GM23338 (cell line): ENCODE results near the gene OLIG1. TPM values are rescaled to one million over a fixed set of nuclear protein-coding genes. Genes with fewer than 3 reads are reported as not detected.

Source experiments
- ATAC-seq: fragments of 200-7000 bp; cut with Tn5 transposase; 3 replicates; pipeline ENCODE4 v1.9.1; 2020
- DNase-seq: peaks from one replicate; pipeline ENCODE4 v3.0.0-alpha.2; 2015; ENCODE audit warnings: low spot score
- H2AFZ ChIP-seq: fragments of 200-600 bp; sonication (generic); 2 replicates; pipeline ENCODE4 v1.8.0; 2016; ENCODE audit warnings: antibody characterized with exemption, mild to moderate bottlenecking, moderate library complexity
- H3F3A ChIP-seq: fragments of 200-600 bp; sonication (generic); replicated peaks from 2 replicates; pipeline ENCODE4 v1.8.0; 2017; ENCODE audit warnings: antibody characterized with exemption, mixed run types, low read depth
- H3K27ac ChIP-seq: fragments of 200-600 bp; sonication (generic); 2 replicates; pipeline ENCODE4 v1.6.1; 2016; ENCODE audit warnings: low read depth
- H3K27me3 ChIP-seq: fragments of 200-600 bp; sonication (generic); 2 replicates; pipeline ENCODE4 v1.8.0; 2016; ENCODE audit warnings: mild to moderate bottlenecking, mixed run types, moderate library complexity; ENCODE audit not compliant: insufficient read depth
- H3K36me3 ChIP-seq: fragments of 200-600 bp; sonication (generic); 2 replicates; pipeline ENCODE4 v1.8.0; 2016; ENCODE audit warnings: mild to moderate bottlenecking; ENCODE audit not compliant: insufficient read depth
- H3K4me1 ChIP-seq: fragments of 200-600 bp; sonication (generic); 2 replicates; pipeline ENCODE4 v1.8.0; 2016; ENCODE audit warnings: mild to moderate bottlenecking, moderate library complexity; ENCODE audit not compliant: insufficient read depth
- H3K4me2 ChIP-seq: fragments of 200-600 bp; sonication (generic); 2 replicates; pipeline ENCODE4 v1.7.1; 2017; ENCODE audit warnings: mixed run types
- H3K4me3 ChIP-seq: fragments of 200-600 bp; sonication (generic); 2 replicates; pipeline ENCODE4 v1.6.1; 2016; ENCODE audit warnings: mixed run types
- H3K79me2 ChIP-seq: fragments of 200-600 bp; sonication (generic); replicated peaks from 2 replicates; pipeline ENCODE4 v1.8.0; 2017; ENCODE audit warnings: mild to moderate bottlenecking; ENCODE audit not compliant: insufficient read depth
- H3K9me2 ChIP-seq: fragments of 200-600 bp; sonication (generic); 2 replicates; pipeline ENCODE4 v1.8.0; 2017; ENCODE audit not compliant: insufficient read depth
- H4K20me1 ChIP-seq: fragments of 200-600 bp; sonication (generic); replicated peaks from 2 replicates; pipeline ENCODE4 v1.8.0; 2017; ENCODE audit warnings: mild to moderate bottlenecking; ENCODE audit not compliant: insufficient read depth
- H3K27ac Mint-ChIP-seq: 2 replicates; pipeline ENCODE4 v1.8.0; 2020; ENCODE audit warnings: inconsistent platforms, mild to moderate bottlenecking, moderate library complexity, mixed read lengths
- H3K27me3 Mint-ChIP-seq: 3 replicates; pipeline ENCODE4 v1.8.0; 2022; ENCODE audit warnings: low read depth, mild to moderate bottlenecking, moderate library complexity, mixed read lengths, inconsistent platforms; ENCODE audit not compliant: insufficient read depth, poor library complexity
- H3K36me3 Mint-ChIP-seq: 3 replicates; pipeline ENCODE4 v1.8.0; 2021; ENCODE audit warnings: low read depth, mild to moderate bottlenecking, inconsistent platforms, moderate library complexity, mixed read lengths
- H3K4me1 Mint-ChIP-seq: 3 replicates; pipeline ENCODE4 v1.8.0; 2020; ENCODE audit warnings: mild to moderate bottlenecking, inconsistent platforms, mixed read lengths
- H3K4me3 Mint-ChIP-seq: 3 replicates; pipeline ENCODE4 v1.8.0; 2021; ENCODE audit warnings: moderate library complexity, mild to moderate bottlenecking, inconsistent platforms, mixed read lengths
- H3K9me3 Mint-ChIP-seq: 3 replicates; pipeline ENCODE4 v1.8.0; 2020; ENCODE audit warnings: moderate library complexity, mild to moderate bottlenecking, inconsistent platforms, mixed read lengths
- CREB1 ChIP-seq: fragments of 250-450 bp; sonication (Bioruptor Pico); IDR thresholded peaks from 2 replicates; pipeline ENCODE4 v1.5.0; 2020; ENCODE audit warnings: low read depth, mild to moderate bottlenecking, moderate library complexity
- ETS1 ChIP-seq: IDR thresholded peaks from 2 replicates; pipeline ENCODE4 v1.6.1; 2016; ENCODE audit warnings: antibody characterized with exemption
- EZH2 ChIP-seq: fragments of 200-600 bp; sonication (generic); IDR thresholded peaks from one replicate; pipeline ENCODE4 v1.8.0; 2017; ENCODE audit warnings: antibody characterized with exemption, mild to moderate bottlenecking, low read depth; ENCODE audit not compliant: unreplicated experiment
- EZH2phosphoT487 ChIP-seq: fragments of 200-600 bp; sonication (generic); IDR thresholded peaks from one replicate; pipeline ENCODE4 v1.8.1; 2018; ENCODE audit warnings: antibody characterized with exemption; ENCODE audit not compliant: unreplicated experiment
- JUNB ChIP-seq: IDR thresholded peaks from one replicate; pipeline ENCODE4 v1.6.1; 2016; ENCODE audit warnings: antibody characterized with exemption; ENCODE audit not compliant: unreplicated experiment
- NANOG ChIP-seq: IDR thresholded peaks from 2 replicates; pipeline ENCODE4 v1.6.1; 2016; ENCODE audit warnings: antibody characterized with exemption, borderline replicate concordance
- STAT1 ChIP-seq: IDR thresholded peaks from one replicate; pipeline ENCODE4 v1.6.1; 2016; ENCODE audit warnings: antibody characterized with exemption; ENCODE audit not compliant: unreplicated experiment
- ZNF114 ChIP-seq: fragments of 250-450 bp; sonication (Bioruptor Pico); IDR thresholded peaks from 2 replicates; pipeline ENCODE4 v1.5.0; 2020; ENCODE audit warnings: mild to moderate bottlenecking, moderate library complexity
- ZNF331 ChIP-seq: fragments of 250-450 bp; sonication (Bioruptor Pico); IDR thresholded peaks from 2 replicates; pipeline ENCODE4 v1.5.0; 2020; ENCODE audit warnings: low read depth, mild to moderate bottlenecking, moderate library complexity
- polyA plus RNA-seq: library from polyadenylated mRNA; unstranded; fragments of >200 nt; fragmentation: Nextera tagmentation; extraction: Ambion mirVana; gene quantifications from 2 replicates; pipeline ENCODE4 v1.2.1, GENCODE V29; 2016
- total RNA-seq: library from RNA; depleted of rRNA; stranded (reverse); fragments of >200 nt; shearing (Covaris generic); gene quantifications from 2 replicates; pipeline ENCODE4 v1.2.3, GENCODE V29; 2014
- TF ChIP-seq, protein P1 (sequence below): IDR thresholded peaks from one replicate; pipeline ENCODE4 v1.6.1; 2018; ENCODE audit warnings: antibody characterized with exemption; ENCODE audit not compliant: unreplicated experiment
- TF ChIP-seq, protein P2 (sequence below), 2 experiments: fragments of 200-600 bp in 1 of 2; sonication (generic) in 1 of 2; conservative IDR thresholded peaks; 2 replicates each; pipeline versions ENCODE4 v1.5.1 to v1.6.1; 2016 to 2017; ENCODE audit warnings: antibody characterized with exemption in 2 of 2, low read depth in 2 of 2, mild to moderate bottlenecking in 2 of 2, moderate library complexity in 1 of 2

Gene OLIG1
- total and polyA plus RNA-seq, 2 experiments from 2014 or later = 0.14 to 0.81 TPM

DNA sequence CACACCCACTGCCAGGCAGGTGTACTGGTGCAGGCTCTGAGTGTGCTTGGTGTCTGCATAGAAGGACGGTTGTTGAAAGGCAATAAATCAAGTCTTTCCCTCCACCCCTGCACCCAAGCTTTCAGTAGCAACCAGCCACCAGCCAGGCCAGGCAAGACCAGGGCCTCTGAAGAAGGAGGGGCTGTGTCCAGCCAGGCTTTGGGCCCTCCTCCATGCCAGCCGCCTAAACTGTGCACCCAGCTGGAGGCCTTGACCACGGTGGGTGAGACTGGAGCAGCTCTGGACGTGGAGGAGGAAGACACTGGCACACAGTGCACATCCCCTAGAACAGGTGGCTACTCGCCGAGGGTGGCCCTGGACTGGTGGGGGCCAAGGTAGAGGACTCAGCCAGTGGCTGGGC lies 39.3 kb upstream of the OLIG1 start (continued):
- TF ChIP-seq, protein P1, sequence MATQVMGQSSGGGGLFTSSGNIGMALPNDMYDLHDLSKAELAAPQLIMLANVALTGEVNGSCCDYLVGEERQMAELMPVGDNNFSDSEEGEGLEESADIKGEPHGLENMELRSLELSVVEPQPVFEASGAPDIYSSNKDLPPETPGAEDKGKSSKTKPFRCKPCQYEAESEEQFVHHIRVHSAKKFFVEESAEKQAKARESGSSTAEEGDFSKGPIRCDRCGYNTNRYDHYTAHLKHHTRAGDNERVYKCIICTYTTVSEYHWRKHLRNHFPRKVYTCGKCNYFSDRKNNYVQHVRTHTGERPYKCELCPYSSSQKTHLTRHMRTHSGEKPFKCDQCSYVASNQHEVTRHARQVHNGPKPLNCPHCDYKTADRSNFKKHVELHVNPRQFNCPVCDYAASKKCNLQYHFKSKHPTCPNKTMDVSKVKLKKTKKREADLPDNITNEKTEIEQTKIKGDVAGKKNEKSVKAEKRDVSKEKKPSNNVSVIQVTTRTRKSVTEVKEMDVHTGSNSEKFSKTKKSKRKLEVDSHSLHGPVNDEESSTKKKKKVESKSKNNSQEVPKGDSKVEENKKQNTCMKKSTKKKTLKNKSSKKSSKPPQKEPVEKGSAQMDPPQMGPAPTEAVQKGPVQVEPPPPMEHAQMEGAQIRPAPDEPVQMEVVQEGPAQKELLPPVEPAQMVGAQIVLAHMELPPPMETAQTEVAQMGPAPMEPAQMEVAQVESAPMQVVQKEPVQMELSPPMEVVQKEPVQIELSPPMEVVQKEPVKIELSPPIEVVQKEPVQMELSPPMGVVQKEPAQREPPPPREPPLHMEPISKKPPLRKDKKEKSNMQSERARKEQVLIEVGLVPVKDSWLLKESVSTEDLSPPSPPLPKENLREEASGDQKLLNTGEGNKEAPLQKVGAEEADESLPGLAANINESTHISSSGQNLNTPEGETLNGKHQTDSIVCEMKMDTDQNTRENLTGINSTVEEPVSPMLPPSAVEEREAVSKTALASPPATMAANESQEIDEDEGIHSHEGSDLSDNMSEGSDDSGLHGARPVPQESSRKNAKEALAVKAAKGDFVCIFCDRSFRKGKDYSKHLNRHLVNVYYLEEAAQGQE = no peak
- TF ChIP-seq JUNB = no peak
- TF ChIP-seq EZH2 = no peak
- TF ChIP-seq, protein P2, sequence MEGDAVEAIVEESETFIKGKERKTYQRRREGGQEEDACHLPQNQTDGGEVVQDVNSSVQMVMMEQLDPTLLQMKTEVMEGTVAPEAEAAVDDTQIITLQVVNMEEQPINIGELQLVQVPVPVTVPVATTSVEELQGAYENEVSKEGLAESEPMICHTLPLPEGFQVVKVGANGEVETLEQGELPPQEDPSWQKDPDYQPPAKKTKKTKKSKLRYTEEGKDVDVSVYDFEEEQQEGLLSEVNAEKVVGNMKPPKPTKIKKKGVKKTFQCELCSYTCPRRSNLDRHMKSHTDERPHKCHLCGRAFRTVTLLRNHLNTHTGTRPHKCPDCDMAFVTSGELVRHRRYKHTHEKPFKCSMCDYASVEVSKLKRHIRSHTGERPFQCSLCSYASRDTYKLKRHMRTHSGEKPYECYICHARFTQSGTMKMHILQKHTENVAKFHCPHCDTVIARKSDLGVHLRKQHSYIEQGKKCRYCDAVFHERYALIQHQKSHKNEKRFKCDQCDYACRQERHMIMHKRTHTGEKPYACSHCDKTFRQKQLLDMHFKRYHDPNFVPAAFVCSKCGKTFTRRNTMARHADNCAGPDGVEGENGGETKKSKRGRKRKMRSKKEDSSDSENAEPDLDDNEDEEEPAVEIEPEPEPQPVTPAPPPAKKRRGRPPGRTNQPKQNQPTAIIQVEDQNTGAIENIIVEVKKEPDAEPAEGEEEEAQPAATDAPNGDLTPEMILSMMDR (conservative IDR thresholded peaks at IDR 0.05; ENCODE audit: low read depth in 2 of 2) = no peak
- TF ChIP-seq NANOG = no peak
- TF ChIP-seq STAT1 = no peak
- TF ChIP-seq EZH2phosphoT487 = no peak
- TF ChIP-seq CREB1 = no peak
- no peak for TF ChIP-seq ZNF114 (CRISPR knock-in tag)
- TF ChIP-seq ETS1 = no peak

GRCh38 chr21:33031152-33031911 lies 38.6 kb upstream of the OLIG1 start:
- no peak for TF ChIP-seq JUNB
- TF ChIP-seq, protein P1 = no peak
- no peak for TF ChIP-seq ZNF331 (CRISPR knock-in tag)
- no peak for TF ChIP-seq CREB1
- TF ChIP-seq EZH2 = peak; percentile 72
- no peak for TF ChIP-seq NANOG
- TF ChIP-seq, protein P2 (conservative IDR thresholded peaks at IDR 0.05; ENCODE audit: low read depth in 2 of 2) = no peak
- H3K27ac ChIP-seq = no peak overlapping the region
- no peak overlapping the region for H3K4me3 ChIP-seq
- no peaks in the 10 kb centered on the region for H3K9me2 ChIP-seq
- DNase-seq = no peak
- no peak overlapping the region for H3K27ac Mint-ChIP-seq
- peaks cover 89% of the 10 kb centered on the region for H3K27me3 Mint-ChIP-seq
- no peaks in the 10 kb centered on the region for H3K36me3 ChIP-seq
- H3K27me3 ChIP-seq = peaks cover 100% of the 10 kb centered on the region
- no peak for ATAC-seq
- no peak overlapping the region for H3K4me3 Mint-ChIP-seq
- H3K4me1 Mint-ChIP-seq = peaks cover 45% of the 10 kb centered on the region
- H3K36me3 Mint-ChIP-seq = no peaks in the 10 kb centered on the region; the same call in 1 of the 3 replicates
- H2AFZ ChIP-seq = no peak overlapping the region
- H4K20me1 ChIP-seq = peaks cover 18% of the 10 kb centered on the region
- peaks cover 3% of the 10 kb centered on the region; the same call in 2 of the 3 replicates for H3K9me3 Mint-ChIP-seq
- no peak overlapping the region for H3K4me2 ChIP-seq
- peaks cover 51% of the 10 kb centered on the region for H3K4me1 ChIP-seq
- no peaks in the 10 kb centered on the region for H3F3A ChIP-seq
- no peaks in the 10 kb centered on the region for H3K79me2 ChIP-seq
